ENCODE measurements around the gene ASGR1.
"Not testable (repeated sequence)": the region's sequence is repeated elsewhere in the genome, so short reads cannot be mapped to it uniquely, and the experiment has no call there.

The ASGR1 gene

GRCh38 chr17:7183433-7184090, 4.4 kb upstream of the ASGR1 start:
- H3K9me3 Mint-ChIP-seq = no peaks in the 10 kb centered on the region
- ATAC-seq = peak; percentile 15
- peak overlapping the region in 1 of 2 donors; percentile 73 for H3K27ac Mint-ChIP-seq
- no peak overlapping the region for H3K4me3 Mint-ChIP-seq
- no peaks in the 10 kb centered on the region for H3K4me1 Mint-ChIP-seq
- no peak for DNase-seq
- no peaks in the 10 kb centered on the region for H3K27me3 Mint-ChIP-seq

- H3K27me3 Mint-ChIP-seq, DNase-seq, H3K9me3 Mint-ChIP-seq, H3K27ac Mint-ChIP-seq, H3K4me3 Mint-ChIP-seq, H3K4me1 Mint-ChIP-seq, ATAC-seq: not testable (repeated sequence)
Observed at GRCh38 chr17:7182101-7182500, 2.9 kb upstream of the ASGR1 start.

- Mint-ChIP-seq H3K27me3 (peaks cover 8% of the 10 kb centered on the region), H3K4me3 (no peak overlapping the region), H3K4me1 (peaks cover 10% of the 10 kb centered on the region), H3K27ac (no peak overlapping the region), H3K9me3 (no peaks in the 10 kb centered on the region)
- DNase-seq (no peak), ATAC-seq (no peak)
Observed at GRCh38 chr17:7178973-7179316, 225 bp downstream of the ASGR1 start.

GRCh38 chr17:7177954-7178477, 1.2 kb downstream of the ASGR1 start:
- Mint-ChIP-seq H3K27ac (peak overlapping the region in 1 of 2 donors; percentile 7), H3K4me1 (peaks cover 10% of the 10 kb centered on the region), H3K27me3 (peaks cover 8% of the 10 kb centered on the region), H3K9me3 (no peaks in the 10 kb centered on the region), H3K4me3 (peak overlapping the region; percentile 77)
- DNase-seq = no peak
- ATAC-seq = no peak

GRCh38 chr17:7177191-7177953, 1.8 kb downstream of the ASGR1 start:
- peak overlapping the region; percentile 77 for H3K4me3 Mint-ChIP-seq
- no peaks in the 10 kb centered on the region for H3K9me3 Mint-ChIP-seq
- H3K27ac Mint-ChIP-seq = peak overlapping the region in 1 of 2 donors; percentile 33
- ATAC-seq (peak; percentile 85), DNase-seq (peak; percentile 68 to 71)
- H3K27me3 Mint-ChIP-seq = peaks cover 8% of the 10 kb centered on the region
- H3K4me1 Mint-ChIP-seq = peaks cover 10% of the 10 kb centered on the region

GRCh38 chr17:7176841-7177190, 2.4 kb downstream of the ASGR1 start:
- DNase-seq = no peak
- Mint-ChIP-seq H3K27me3 (peaks cover 8% of the 10 kb centered on the region), H3K4me3 (peak overlapping the region in 1 of 2 donors; percentile 25), H3K27ac (no peak overlapping the region), H3K4me1 (peaks cover 10% of the 10 kb centered on the region), H3K9me3 (no peaks in the 10 kb centered on the region)
- ATAC-seq = no peak

- ATAC-seq (no peak), DNase-seq (no peak)
- Mint-ChIP-seq H3K4me3 (no peak overlapping the region), H3K9me3 (no peaks in the 10 kb centered on the region), H3K27me3 (peaks cover 8% of the 10 kb centered on the region), H3K4me1 (peaks cover 10% of the 10 kb centered on the region), H3K27ac (no peak overlapping the region)
Observed at GRCh38 chr17:7176107-7176840, 2.9 kb downstream of the ASGR1 start.

- ATAC-seq (no peak), DNase-seq (no peak)
- Mint-ChIP-seq H3K27ac (no peak overlapping the region), H3K9me3 (no peaks in the 10 kb centered on the region), H3K4me3 (no peak overlapping the region), H3K27me3 (peaks cover 8% of the 10 kb centered on the region), H3K4me1 (peaks cover 10% of the 10 kb centered on the region)
Observed at GRCh38 chr17:7175330-7175733, 3.8 kb downstream of the ASGR1 start.

- Mint-ChIP-seq H3K27me3 (peaks cover 8% of the 10 kb centered on the region), H3K4me1 (peaks cover 10% of the 10 kb centered on the region), H3K27ac (no peak overlapping the region), H3K4me3 (no peak overlapping the region), H3K9me3 (no peaks in the 10 kb centered on the region)
- no peak for ATAC-seq
- DNase-seq = no peak
Observed at GRCh38 chr17:7174603-7175326, 4.4 kb downstream of the ASGR1 start.

GRCh38 chr17:7173687-7174602, 5.2 kb downstream of the ASGR1 start:
- H3K4me3 Mint-ChIP-seq = no peak overlapping the region
- DNase-seq = peak; percentile 44 to 59

GRCh38 chr17:7172522-7173191, 6.5 kb downstream of the ASGR1 start:
- not testable (repeated sequence) for DNase-seq, H3K4me1 Mint-ChIP-seq, ATAC-seq, H3K27ac Mint-ChIP-seq, H3K27me3 Mint-ChIP-seq, H3K4me3 Mint-ChIP-seq, H3K9me3 Mint-ChIP-seq

More at GRCh38 chr17:7173687-7174602, 5.2 kb downstream of the ASGR1 start:
- ATAC-seq = peak; percentile 69
- Mint-ChIP-seq H3K27me3 (peaks cover 8% of the 10 kb centered on the region), H3K9me3 (peaks cover 0 to 5% of the 10 kb centered on the region in 2 donors), H3K4me1 (peaks cover 10% of the 10 kb centered on the region), H3K27ac (no peak overlapping the region)

GRCh38 chr17:7169565-7169908, 9.6 kb downstream of the ASGR1 start:
- not testable (repeated sequence) for H3K9me3 Mint-ChIP-seq, H3K27me3 Mint-ChIP-seq, H3K4me1 Mint-ChIP-seq, DNase-seq, ATAC-seq, H3K4me3 Mint-ChIP-seq
- peak overlapping the region in 1 of 2 donors; percentile 65 for H3K27ac Mint-ChIP-seq

- ATAC-seq = not testable (repeated sequence)
Observed at GRCh38 chr17:7168841-7169564, 10.2 kb downstream of the ASGR1 start.

More at GRCh38 chr17:7168841-7169564, 10.2 kb downstream of the ASGR1 start:
- H3K27ac Mint-ChIP-seq = peak overlapping the region in 1 of 2 donors; percentile 65
- H3K27me3 Mint-ChIP-seq, H3K4me3 Mint-ChIP-seq, H3K4me1 Mint-ChIP-seq, H3K9me3 Mint-ChIP-seq, DNase-seq: not testable (repeated sequence)
